GM21447 (cell line): ENCODE results near the gene KRTAP5-3.

Experiments used
- ATAC-seq: cut with Tn5 transposase; IDR thresholded peaks from one replicate; pipeline ENCODE4 v1.9.1; 2021; ENCODE audit not compliant: unreplicated experiment

KRTAP5-3 gene

DNA sequence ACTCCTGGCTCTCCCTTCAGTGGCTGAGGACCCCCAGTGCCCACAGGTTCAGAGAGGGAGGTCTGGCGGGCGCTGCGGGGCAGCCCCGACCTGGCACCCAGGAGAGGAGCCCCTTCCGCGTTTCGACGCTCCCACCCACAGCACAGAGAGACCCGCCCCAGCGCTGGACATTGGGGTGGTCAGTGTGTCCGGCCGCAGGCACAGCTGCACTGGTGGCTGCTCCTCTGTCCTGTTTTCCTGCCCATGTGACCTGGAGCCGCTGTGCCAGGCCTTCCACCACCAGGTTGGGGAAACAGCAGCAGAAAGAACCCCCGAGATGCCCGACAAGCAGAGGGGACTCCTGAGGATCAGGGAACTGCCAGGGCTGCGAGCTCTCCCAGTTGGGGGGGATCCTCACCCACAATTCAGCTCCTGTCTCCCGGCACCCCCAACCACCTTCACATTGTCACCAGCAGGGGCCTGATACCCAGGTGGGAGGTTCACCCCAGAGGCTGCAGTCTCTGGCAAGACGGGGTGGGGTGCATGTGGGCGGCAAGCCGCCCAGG is 35.0 kb upstream of the KRTAP5-3 start:
- no peak for ATAC-seq

GRCh38 chr11:1642288-1643145 is 34.3 kb upstream of the KRTAP5-3 start:
- ATAC-seq: no peak

- ATAC-seq: no peak
Observed at GRCh38 chr11:1641096-1641495, 32.8 kb upstream of the KRTAP5-3 start.

GRCh38 chr11:1640076-1640946 is 32.0 kb upstream of the KRTAP5-3 start:
- ATAC-seq: no peak

- ATAC-seq: no peak
Observed at GRCh38 chr11:1639666-1640065, 31.4 kb upstream of the KRTAP5-3 start.

DNA sequence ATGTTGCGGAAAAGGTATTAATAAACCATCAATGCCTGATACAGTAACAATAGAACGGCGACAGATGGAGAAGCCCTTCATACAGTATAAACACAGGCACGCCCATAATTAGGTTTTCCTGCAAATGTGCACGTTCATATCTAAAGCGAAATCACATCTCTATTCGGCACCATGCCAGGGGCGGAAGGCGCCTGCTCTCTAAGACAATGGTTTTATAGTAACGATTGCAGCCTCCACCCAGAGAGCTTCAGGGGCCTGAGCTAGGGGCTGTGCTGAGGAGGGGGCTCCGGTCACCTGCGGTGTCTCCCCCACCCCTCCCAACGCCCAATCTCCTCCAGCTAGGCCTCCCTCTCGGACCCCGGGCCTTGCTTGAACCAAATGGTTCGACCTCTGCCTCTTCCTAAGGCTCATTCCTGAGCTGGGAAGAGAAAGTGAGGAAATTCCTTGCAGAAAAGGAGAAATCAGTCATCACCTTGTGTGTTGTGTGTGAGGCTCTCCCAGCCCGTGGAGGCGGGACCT is 30.9 kb upstream of the KRTAP5-3 start:
- ATAC-seq: no peak

DNA sequence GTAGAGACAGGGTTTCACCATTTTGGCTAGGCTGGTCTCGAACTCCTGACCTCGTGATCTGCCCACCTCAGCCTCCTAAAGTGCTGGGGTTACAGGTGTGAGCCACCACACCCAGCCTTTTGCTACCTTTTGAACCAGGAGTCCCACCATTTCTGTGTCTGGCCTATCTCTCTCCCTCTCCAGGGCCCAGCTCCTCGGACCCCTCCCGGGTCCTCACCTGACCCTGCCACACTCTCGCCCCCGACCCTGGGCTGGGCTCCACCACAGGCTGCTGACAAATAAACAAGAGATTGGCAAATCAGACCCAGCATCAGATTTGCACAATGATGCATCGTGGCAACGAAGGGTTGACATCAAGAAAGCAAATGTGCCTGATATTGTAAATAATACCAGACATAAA is 30.1 kb upstream of the KRTAP5-3 start:
- ATAC-seq: no peak

DNA sequence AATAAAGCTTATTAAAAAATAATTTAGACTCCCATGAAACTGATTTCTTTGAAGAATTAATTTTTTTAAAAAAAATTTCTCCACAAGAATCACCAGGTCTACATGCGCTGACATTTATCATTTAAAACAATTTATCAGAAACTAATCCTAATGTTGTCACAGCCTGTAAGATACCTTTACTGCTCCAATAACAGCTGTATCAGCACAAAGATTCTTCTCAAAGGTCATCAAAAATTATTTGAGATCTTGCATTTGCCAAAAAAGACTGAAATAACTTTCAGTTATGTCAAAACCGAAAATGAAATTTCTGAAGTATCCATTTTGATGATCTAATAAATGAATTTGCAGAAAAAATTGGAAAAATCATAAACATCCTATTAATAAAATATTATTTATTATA is 29.4 kb upstream of the KRTAP5-3 start:
- ATAC-seq: no peak

DNA sequence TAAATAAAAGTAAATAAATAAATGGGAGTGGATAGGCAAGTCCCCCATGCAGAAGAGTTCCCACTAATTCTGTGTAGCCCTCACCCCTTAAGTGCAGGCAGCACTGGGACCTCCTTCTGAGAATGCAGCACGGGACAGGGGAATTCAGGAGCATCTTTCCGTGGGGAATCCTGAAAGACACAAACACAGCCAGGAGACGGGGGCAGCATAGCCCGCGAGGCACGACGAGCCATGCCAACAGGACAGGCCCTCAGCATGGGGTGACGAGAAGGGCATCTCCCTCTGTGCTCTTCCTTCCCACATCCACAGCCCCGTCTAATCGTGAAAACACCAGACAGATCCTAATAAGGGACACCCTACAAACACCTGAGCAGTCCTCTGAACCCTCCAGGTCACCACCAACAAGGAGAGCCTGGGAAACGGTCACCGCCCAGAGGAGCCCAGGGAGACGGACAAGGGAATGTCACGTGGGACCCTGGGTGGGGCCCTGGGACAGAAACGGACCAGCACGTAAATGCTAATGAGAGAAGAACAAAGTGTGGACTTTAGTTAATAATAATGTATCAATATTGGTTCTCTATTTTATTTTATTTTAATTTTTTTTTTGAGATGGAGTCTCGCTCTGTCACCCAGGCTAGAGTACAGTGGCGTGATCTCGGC is 28.2 kb upstream of the KRTAP5-3 start:
- ATAC-seq: no peak

- ATAC-seq: no peak
Observed at GRCh38 chr11:1633864-1634263, 25.6 kb upstream of the KRTAP5-3 start.

DNA sequence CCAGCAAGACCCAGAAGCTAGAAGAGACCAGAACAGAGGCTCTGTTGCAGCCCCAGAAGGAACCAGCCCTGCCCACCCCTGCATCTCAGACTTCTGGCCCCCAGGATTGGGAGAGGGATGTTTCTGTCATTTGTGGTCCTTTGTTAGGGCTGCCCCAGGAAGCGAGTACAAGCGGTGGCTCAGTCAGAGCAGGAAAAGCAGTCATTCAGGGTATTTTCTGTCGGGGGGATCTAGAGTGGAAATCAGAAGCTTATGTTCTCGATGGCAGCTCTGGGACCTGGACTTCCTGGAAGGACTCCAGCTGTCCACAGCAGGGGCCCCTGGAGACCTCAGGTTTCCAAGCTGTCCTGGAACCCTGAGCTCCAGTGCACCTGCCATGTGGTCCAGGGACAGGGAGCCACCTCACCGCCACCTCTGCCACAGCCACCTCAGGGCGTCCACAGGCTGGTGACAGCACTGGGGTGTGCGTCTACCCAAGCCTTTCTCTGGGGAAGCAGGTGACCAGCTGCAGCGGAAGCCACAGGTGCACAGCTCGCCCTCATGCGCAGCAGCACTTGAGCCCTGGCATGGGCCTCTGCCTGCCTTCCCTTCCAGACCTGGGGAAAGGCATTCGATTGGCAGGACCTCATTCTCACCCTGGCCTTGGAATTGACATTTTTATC is 23.9 kb upstream of the KRTAP5-3 start:
- no peak for ATAC-seq

GRCh38 chr11:1631066-1631568 is 22.9 kb upstream of the KRTAP5-3 start:
- no peak for ATAC-seq

DNA sequence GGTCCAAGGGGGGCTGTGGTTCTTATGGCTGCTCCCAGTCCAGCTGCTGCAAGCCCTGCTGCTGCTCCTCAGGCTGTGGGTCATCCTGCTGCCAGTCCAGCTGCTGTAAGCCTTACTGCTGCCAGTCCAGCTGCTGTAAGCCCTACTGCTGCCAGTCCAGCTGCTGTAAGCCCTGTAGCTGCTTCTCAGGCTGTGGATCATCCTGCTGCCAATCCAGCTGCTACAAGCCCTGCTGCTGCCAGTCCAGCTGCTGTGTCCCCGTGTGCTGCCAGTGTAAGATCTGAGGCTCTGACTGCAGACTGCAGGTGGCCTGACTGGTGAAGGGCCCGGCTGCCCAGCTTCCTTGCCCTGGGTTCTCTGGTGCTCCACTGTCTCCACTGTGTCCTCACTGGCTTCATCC is 22.0 kb upstream of the KRTAP5-3 start:
- no peak for ATAC-seq

DNA sequence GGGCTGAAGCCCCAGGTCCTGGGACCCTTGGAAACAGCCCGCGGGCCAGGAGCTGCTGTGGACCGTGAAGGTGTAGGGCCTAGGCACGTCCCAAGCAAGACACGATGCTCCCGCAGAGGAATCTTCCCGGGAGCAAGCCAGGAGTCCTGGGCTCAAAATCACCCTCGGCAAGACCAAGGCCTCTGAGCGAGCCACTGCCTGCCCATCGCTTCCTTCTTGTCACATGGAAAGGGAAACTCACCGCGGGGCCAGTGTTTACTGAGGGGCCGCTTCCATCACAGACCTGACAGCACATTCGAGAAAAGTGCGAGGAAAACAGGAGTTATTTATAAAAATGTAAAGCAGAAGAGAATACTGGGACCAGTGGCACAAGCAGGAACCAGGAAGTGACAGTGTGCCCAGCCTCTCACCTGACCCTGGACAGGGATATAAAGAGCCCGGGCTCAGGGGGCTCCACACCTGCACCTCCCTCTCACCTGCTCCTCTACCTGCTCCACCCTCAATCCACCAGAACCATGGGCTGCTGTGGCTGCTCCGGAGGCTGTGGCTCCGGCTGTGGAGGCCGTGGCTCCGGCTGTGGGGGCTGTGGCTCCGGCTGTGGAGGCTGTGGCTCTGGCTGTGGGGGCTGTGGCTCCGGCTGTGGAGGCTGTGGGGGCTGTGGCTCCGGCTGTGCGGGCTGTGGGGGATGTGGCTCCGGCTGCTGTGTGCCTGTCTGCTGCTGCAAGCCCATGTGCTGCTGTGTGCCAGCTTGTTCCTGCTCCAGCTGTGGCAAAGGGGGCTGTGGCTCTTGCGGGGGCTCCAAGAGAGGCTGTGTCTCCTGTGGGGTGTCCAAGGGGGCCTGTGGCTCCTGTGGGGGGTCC is 21.3 kb upstream of the KRTAP5-3 start, which contains the start of gene KRTAP5-5:
Gene KRTAP5-5 (plus strand): TSS at position 450 of the 860 bp plus-strand sequence. CDS start 66 bp downstream, at position 516.
- no peak for ATAC-seq

GRCh38 chr11:1628506-1629325 is 20.5 kb upstream of the KRTAP5-3 start:
- ATAC-seq: no peak

DNA sequence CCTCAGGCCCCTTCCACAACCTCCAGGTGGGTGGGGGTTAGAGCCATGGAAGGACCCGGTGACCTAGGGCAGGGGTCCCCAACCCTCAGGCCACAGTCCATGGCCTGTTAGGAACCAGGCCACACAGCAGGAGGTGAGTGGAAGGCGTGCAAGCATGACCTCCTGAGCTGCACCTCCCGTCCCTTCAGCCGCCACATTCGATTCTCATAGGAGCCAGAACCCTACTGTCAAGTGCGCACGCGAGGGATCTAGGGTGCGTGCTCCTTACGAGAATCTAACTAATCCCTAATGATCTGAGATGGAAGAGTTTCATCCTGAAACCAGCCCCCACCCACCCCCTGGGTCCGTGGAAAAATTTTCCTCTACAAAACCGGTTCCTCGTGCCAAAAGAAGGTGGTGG is 17.3 kb upstream of the KRTAP5-3 start:
- ATAC-seq: no peak

- no peak for ATAC-seq
Observed at GRCh38 chr11:1624621-1625020, 16.4 kb upstream of the KRTAP5-3 start.

GRCh38 chr11:1623716-1624115 is 15.5 kb upstream of the KRTAP5-3 start:
- ATAC-seq: no peak
